DMS79 treated with DMSO at 0.1 percent for 48 hours (cell line): ENCODE results near the gene RABGGTA.

Experiments
- DNase-seq: peaks from one replicate; lab custom pipeline; 2025; lab: John Stamatoyannopoulos, UW

The RABGGTA gene

GRCh38 chr14:24271134-24271833 is at the start of gene RABGGTA:
RABGGTA (minus strand) TSS chr14:24271597; CDS start chr14:24271115, 482 bp downstream.
- DNase-seq = peak; percentile 98

GRCh38 chr14:24317141-24317928 is 45.9 kb upstream of the RABGGTA start:
- DNase-seq = no peak

- DNase-seq = no peak
Measured at GRCh38 chr14:24316597-24316950, 45.2 kb upstream of the RABGGTA start.

- DNase-seq = no peak
Measured at GRCh38 chr14:24315807-24316596, 44.6 kb upstream of the RABGGTA start.

- DNase-seq = no peak
Measured at GRCh38 chr14:24315243-24315806, 43.9 kb upstream of the RABGGTA start.

GRCh38 chr14:24314377-24315193 is 43.2 kb upstream of the RABGGTA start:
- no peak for DNase-seq

- no peak for DNase-seq
Measured at GRCh38 chr14:24313913-24314312, 42.5 kb upstream of the RABGGTA start.

- no peak for DNase-seq
Measured at GRCh38 chr14:24312736-24313507, 41.5 kb upstream of the RABGGTA start.

GRCh38 chr14:24311837-24312615 is 40.6 kb upstream of the RABGGTA start:
- peak; percentile 40 for DNase-seq

- DNase-seq = peak; percentile 72
Measured at GRCh38 chr14:24310646-24311604, 39.5 kb upstream of the RABGGTA start, which contains the start of gene LTB4R. LTB4R (plus strand) TSS chr14:24311502; CDS start chr14:24315652, 4,150 bp downstream.

GRCh38 chr14:24310265-24310645 is 38.9 kb upstream of the RABGGTA start:
- peak; percentile 41 for DNase-seq

GRCh38 chr14:24309538-24310264 is 38.3 kb upstream of the RABGGTA start, which contains the start of gene LTB4R2:
LTB4R2 (plus strand) TSS chr14:24310140; CDS start chr14:24310665, 525 bp downstream.
- peak; percentile 25 for DNase-seq

GRCh38 chr14:24308342-24309124 is 37.1 kb upstream of the RABGGTA start:
- no peak for DNase-seq

- DNase-seq = peak; percentile 37
Measured at GRCh38 chr14:24307575-24308341, 36.4 kb upstream of the RABGGTA start, which contains the start of gene CIDEB. CIDEB (minus strand) TSS chr14:24307977; CDS start chr14:24307858, 119 bp downstream.

GRCh38 chr14:24307156-24307574 is 35.8 kb upstream of the RABGGTA start:
- no peak for DNase-seq

GRCh38 chr14:24304019-24304387 is 32.6 kb upstream of the RABGGTA start:
- DNase-seq = no peak
